Measurements from ENCODE around the gene LRRC53. TPM values are rescaled to one million over a fixed set of nuclear protein-coding genes. Genes with fewer than 3 reads are reported as not detected.

Gene LRRC53
- total RNA-seq, 5 donors from 2014 or later (not counting 1 experiment from before 2014, with no cell fraction given): not detected

DNA sequence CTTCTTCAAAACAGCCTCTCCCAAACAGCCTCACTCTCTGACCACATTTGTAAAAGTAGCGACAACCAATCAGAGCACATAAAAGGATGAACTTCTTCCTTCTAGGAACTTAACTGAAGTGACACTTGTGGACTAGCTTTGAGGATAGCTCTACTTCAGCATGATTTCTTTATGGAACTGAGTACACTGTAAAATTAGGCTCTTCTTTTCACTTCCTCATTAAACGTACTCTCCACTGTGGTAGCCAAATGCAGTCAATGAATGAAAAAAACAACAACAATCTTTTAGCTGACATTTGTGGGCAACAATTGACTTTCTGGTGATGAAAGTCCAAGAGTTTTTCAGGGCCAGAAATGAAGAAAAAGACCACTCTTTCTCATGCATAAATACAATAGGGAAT, 9.6 kb downstream of the LRRC53 start:
- Mint-ChIP-seq H3K4me3 (no peak overlapping the region), H3K27ac (no peak overlapping the region), H3K4me1 (peaks cover 0 to 2% (median 0%) of the 10 kb centered on the region in 3 donors), H3K36me3 (no peaks in the 10 kb centered on the region), H3K27me3 (peaks cover 0 to 4% of the 10 kb centered on the region in 2 donors), H3K9me3 (no peaks in the 10 kb centered on the region)
- Histone ChIP-seq H3K4me3 (ENCODE audit: control insufficient read depth in 1 of 2, extremely low read depth in 1 of 2, low read length in 1 of 2) (no peak overlapping the region), H3K27me3 (replicated peaks in 1 of 2; ENCODE audit: control insufficient read depth in 2 of 2, extremely low read depth in 1 of 2, insufficient read depth in 2 of 2, low read length in 1 of 2) (no peaks in the 10 kb centered on the region), H3K27ac (ENCODE audit: low read length) (no peak overlapping the region), H3K9me3 (no peaks in the 10 kb centered on the region), H3K4me1 (ENCODE audit: control insufficient read depth in 1 of 2, extremely low read depth in 1 of 2, insufficient read depth in 2 of 2, low read length in 2 of 2) (no peaks in the 10 kb centered on the region), H3K36me3 (ENCODE audit: control insufficient read depth in 2 of 2, extremely low read depth in 1 of 2, insufficient read depth in 1 of 2, low read length in 1 of 2) (no peaks in the 10 kb centered on the region)
- no CpG with 5 or more reads among the region's 2 CpGs for WGBS (ENCODE audit: insufficient coverage)
- CTCF ChIA-PET: interaction anchor here in 1 of 2 donors (0.7 to 1.1 kb wide), 2 partner anchors 11 to 14 kb away, joined by 3 read pairs; no protein-coding TSS in a partner anchor
- DNase-seq (no peak), ATAC-seq (replicated peaks in 1 of 4) (no peak)
- POLR2A ChIA-PET: no interaction called here

DNA sequence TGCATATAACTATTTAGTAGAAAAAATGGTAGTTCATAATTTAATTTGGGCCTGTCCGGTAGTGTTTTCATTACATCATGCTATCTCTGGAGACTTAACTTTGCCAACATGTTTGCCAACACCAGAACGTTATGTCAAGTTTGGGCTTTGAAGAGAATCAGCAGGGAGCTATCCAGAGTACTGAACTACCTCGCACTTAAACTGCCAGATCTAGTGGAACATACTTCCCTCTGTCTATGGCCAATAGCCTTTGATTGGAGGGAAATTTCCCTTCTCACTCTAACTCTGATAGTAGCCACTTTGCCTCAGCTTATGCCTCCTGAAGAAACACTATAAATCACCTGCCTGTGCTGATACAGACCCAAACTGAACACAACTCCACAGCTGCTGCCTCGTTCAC, 10.0 kb downstream of the LRRC53 start:
- Mint-ChIP-seq H3K27ac (no peak overlapping the region), H3K9me3 (no peaks in the 10 kb centered on the region), H3K4me1 (peaks cover 0 to 2% (median 0%) of the 10 kb centered on the region in 3 donors), H3K36me3 (no peaks in the 10 kb centered on the region), H3K4me3 (no peak overlapping the region), H3K27me3 (peaks cover 0 to 4% of the 10 kb centered on the region in 2 donors)
- no CpG with 5 or more reads among the region's 4 CpGs for WGBS (ENCODE audit: insufficient coverage)
- ChIA-PET CTCF (no interaction called here), POLR2A (no interaction called here)
- no peak for DNase-seq
- Histone ChIP-seq H3K4me1 (ENCODE audit: control insufficient read depth in 1 of 2, extremely low read depth in 1 of 2, insufficient read depth in 2 of 2, low read length in 2 of 2) (no peaks in the 10 kb centered on the region), H3K9me3 (no peaks in the 10 kb centered on the region), H3K27ac (ENCODE audit: low read length) (no peak overlapping the region), H3K36me3 (ENCODE audit: control insufficient read depth in 2 of 2, extremely low read depth in 1 of 2, insufficient read depth in 1 of 2, low read length in 1 of 2) (no peaks in the 10 kb centered on the region), H3K27me3 (replicated peaks in 1 of 2; ENCODE audit: control insufficient read depth in 2 of 2, extremely low read depth in 1 of 2, insufficient read depth in 2 of 2, low read length in 1 of 2) (no peaks in the 10 kb centered on the region), H3K4me3 (ENCODE audit: control insufficient read depth in 1 of 2, extremely low read depth in 1 of 2, low read length in 1 of 2) (no peak overlapping the region)
- no peak for ATAC-seq (replicated peaks in 1 of 4)

- Histone ChIP-seq H3K36me3 (ENCODE audit: control insufficient read depth in 2 of 2, extremely low read depth in 1 of 2, insufficient read depth in 1 of 2, low read length in 1 of 2) (no peaks in the 10 kb centered on the region), H3K4me3 (ENCODE audit: control insufficient read depth in 1 of 2, extremely low read depth in 1 of 2, low read length in 1 of 2) (no peak overlapping the region), H3K27me3 (replicated peaks in 1 of 2; ENCODE audit: control insufficient read depth in 2 of 2, extremely low read depth in 1 of 2, insufficient read depth in 2 of 2, low read length in 1 of 2) (no peaks in the 10 kb centered on the region), H3K9me3 (no peaks in the 10 kb centered on the region), H3K4me1 (ENCODE audit: control insufficient read depth in 1 of 2, extremely low read depth in 1 of 2, insufficient read depth in 2 of 2, low read length in 2 of 2) (no peaks in the 10 kb centered on the region), H3K27ac (ENCODE audit: low read length) (no peak overlapping the region)
- Mint-ChIP-seq H3K9me3 (no peaks in the 10 kb centered on the region), H3K36me3 (no peaks in the 10 kb centered on the region), H3K4me1 (no peaks in the 10 kb centered on the region), H3K4me3 (no peak overlapping the region), H3K27me3 (peaks cover 0 to 4% of the 10 kb centered on the region in 2 donors), H3K27ac (no peak overlapping the region)
- DNase-seq: no peak
- ATAC-seq (replicated peaks in 1 of 4): no peak
- CTCF ChIA-PET: interaction anchor here in 1 of 2 donors (0.7 kb wide), 1 partner anchor 11 kb away, joined by 3 read pairs; no protein-coding TSS in a partner anchor
- no CpG with 5 or more reads among the region's 3 CpGs for WGBS (ENCODE audit: insufficient coverage)
- POLR2A ChIA-PET: no interaction called here
Observed at GRCh38 chr1:74498901-74499300, 13.5 kb downstream of the LRRC53 start.

DNA sequence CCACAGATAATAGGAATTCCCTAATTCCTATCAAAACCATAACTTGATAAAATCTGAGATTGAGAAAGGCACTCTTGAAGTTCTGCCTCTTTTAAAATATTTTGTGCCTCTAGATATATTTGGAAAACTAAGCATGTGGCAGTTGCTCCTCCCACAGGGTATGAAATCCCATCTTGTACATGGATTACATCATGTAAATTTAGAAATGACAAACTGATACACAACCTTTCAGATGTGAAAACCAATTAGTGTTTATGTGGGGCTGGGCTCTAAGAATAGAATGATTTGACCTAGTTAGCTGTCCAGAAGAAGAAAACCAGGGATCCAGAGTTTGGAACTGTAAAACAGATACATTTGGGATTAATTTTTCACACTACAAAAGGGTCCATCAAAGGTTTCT, 15.7 kb downstream of the LRRC53 start:
- no peaks in the 10 kb centered on the region for H3K9me3 ChIP-seq
- no peak overlapping the region for H3K27ac ChIP-seq (ENCODE audit: low read length)
- no peaks in the 10 kb centered on the region for H3K4me1 Mint-ChIP-seq
- H3K4me3 ChIP-seq (ENCODE audit: control insufficient read depth in 1 of 2, extremely low read depth in 1 of 2, low read length in 1 of 2): no peak overlapping the region
- H3K27ac Mint-ChIP-seq: no peak overlapping the region
- no peaks in the 10 kb centered on the region for H3K27me3 ChIP-seq (replicated peaks in 1 of 2; ENCODE audit: control insufficient read depth in 2 of 2, extremely low read depth in 1 of 2, insufficient read depth in 2 of 2, low read length in 1 of 2)
- no peaks in the 10 kb centered on the region for H3K4me1 ChIP-seq (ENCODE audit: control insufficient read depth in 1 of 2, extremely low read depth in 1 of 2, insufficient read depth in 2 of 2, low read length in 2 of 2)
- H3K27me3 Mint-ChIP-seq: no peaks in the 10 kb centered on the region
- ATAC-seq (replicated peaks in 1 of 4): no peak
- no peaks in the 10 kb centered on the region for H3K36me3 ChIP-seq (ENCODE audit: control insufficient read depth in 2 of 2, extremely low read depth in 1 of 2, insufficient read depth in 1 of 2, low read length in 1 of 2)
- no peaks in the 10 kb centered on the region for H3K9me3 Mint-ChIP-seq
- ChIA-PET POLR2A (no interaction called here), CTCF (no interaction called here)
- H3K4me3 Mint-ChIP-seq: no peak overlapping the region
- H3K36me3 Mint-ChIP-seq: no peaks in the 10 kb centered on the region
- no peak for DNase-seq

GRCh38 chr1:74486036-74486435, 26.4 kb downstream of the LRRC53 start:
- no peaks in the 10 kb centered on the region for H3K27me3 ChIP-seq (replicated peaks in 1 of 2; ENCODE audit: control insufficient read depth in 2 of 2, extremely low read depth in 1 of 2, insufficient read depth in 2 of 2, low read length in 1 of 2)
- Mint-ChIP-seq H3K36me3 (no peaks in the 10 kb centered on the region), H3K4me1 (no peaks in the 10 kb centered on the region), H3K27me3 (peaks cover 0 to 4% of the 10 kb centered on the region in 2 donors), H3K4me3 (no peak overlapping the region), H3K27ac (no peak overlapping the region), H3K9me3 (no peaks in the 10 kb centered on the region)
- H3K36me3 ChIP-seq (ENCODE audit: control insufficient read depth in 2 of 2, extremely low read depth in 1 of 2, insufficient read depth in 1 of 2, low read length in 1 of 2): no peaks in the 10 kb centered on the region
- H3K9me3 ChIP-seq: no peaks in the 10 kb centered on the region
- ChIA-PET CTCF (no interaction called here), POLR2A (interaction anchor here in 1 of 2 donors (0.7 kb wide), 1 partner anchor 567 kb away, joined by 3 read pairs; no protein-coding TSS in a partner anchor)
- WGBS (ENCODE audit: insufficient coverage): no CpG with 5 or more reads among the region's 1 CpG
- H3K4me1 ChIP-seq (ENCODE audit: control insufficient read depth in 1 of 2, extremely low read depth in 1 of 2, insufficient read depth in 2 of 2, low read length in 2 of 2): no peaks in the 10 kb centered on the region
- DNase-seq (no peak), ATAC-seq (replicated peaks in 1 of 4) (no peak)
- H3K4me3 ChIP-seq (ENCODE audit: control insufficient read depth in 1 of 2, extremely low read depth in 1 of 2, low read length in 1 of 2): no peak overlapping the region
- H3K27ac ChIP-seq (ENCODE audit: low read length): no peak overlapping the region

GRCh38 chr1:74485622-74486021, 26.8 kb downstream of the LRRC53 start:
- POLR2A ChIA-PET: no interaction called here
- H3K4me3 Mint-ChIP-seq: no peak overlapping the region

DNA sequence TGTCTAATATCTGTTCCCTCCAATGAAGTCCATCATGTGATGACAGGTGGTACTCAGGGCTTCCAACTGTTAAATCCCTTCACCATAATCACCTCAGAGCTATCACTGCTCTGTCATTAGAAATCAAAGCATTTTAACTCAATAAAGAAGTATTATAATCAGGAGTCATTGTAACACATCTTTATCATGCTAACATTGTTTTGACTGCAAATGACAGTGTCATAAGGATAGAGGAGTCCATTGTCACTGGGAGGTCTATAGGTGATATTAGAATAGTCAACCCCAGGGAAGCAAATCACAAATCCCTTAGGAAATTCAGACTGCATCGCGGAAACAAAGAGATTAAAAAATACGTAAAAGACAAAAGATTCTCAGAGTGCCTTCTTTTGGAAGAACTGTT, 30.8 kb downstream of the LRRC53 start:
- Histone ChIP-seq H3K27me3 (replicated peaks in 1 of 2; ENCODE audit: control insufficient read depth in 2 of 2, extremely low read depth in 1 of 2, insufficient read depth in 2 of 2, low read length in 1 of 2) (no peaks in the 10 kb centered on the region), H3K4me3 (ENCODE audit: control insufficient read depth in 1 of 2, extremely low read depth in 1 of 2, low read length in 1 of 2) (no peak overlapping the region), H3K4me1 (ENCODE audit: control insufficient read depth in 1 of 2, extremely low read depth in 1 of 2, insufficient read depth in 2 of 2, low read length in 2 of 2) (no peaks in the 10 kb centered on the region), H3K36me3 (ENCODE audit: control insufficient read depth in 2 of 2, extremely low read depth in 1 of 2, insufficient read depth in 1 of 2, low read length in 1 of 2) (no peaks in the 10 kb centered on the region), H3K27ac (ENCODE audit: low read length) (no peak overlapping the region), H3K9me3 (no peaks in the 10 kb centered on the region)
- ATAC-seq (replicated peaks in 1 of 4) (no peak), DNase-seq (no peak)
- no CpG with 5 or more reads among the region's 3 CpGs for WGBS (ENCODE audit: insufficient coverage)
- Mint-ChIP-seq H3K27me3 (peaks cover 3 to 4% of the 10 kb centered on the region in 2 donors), H3K9me3 (no peaks in the 10 kb centered on the region), H3K36me3 (no peaks in the 10 kb centered on the region), H3K4me1 (no peaks in the 10 kb centered on the region), H3K4me3 (no peak overlapping the region), H3K27ac (no peak overlapping the region)
- POLR2A ChIA-PET: no interaction called here
- CTCF ChIA-PET: no interaction called here

More at GRCh38 chr1:74485622-74486021, 26.8 kb downstream of the LRRC53 start:
- Histone ChIP-seq H3K36me3 (ENCODE audit: control insufficient read depth in 2 of 2, extremely low read depth in 1 of 2, insufficient read depth in 1 of 2, low read length in 1 of 2) (no peaks in the 10 kb centered on the region), H3K27me3 (replicated peaks in 1 of 2; ENCODE audit: control insufficient read depth in 2 of 2, extremely low read depth in 1 of 2, insufficient read depth in 2 of 2, low read length in 1 of 2) (no peaks in the 10 kb centered on the region), H3K9me3 (no peaks in the 10 kb centered on the region), H3K27ac (ENCODE audit: low read length) (no peak overlapping the region), H3K4me3 (ENCODE audit: control insufficient read depth in 1 of 2, extremely low read depth in 1 of 2, low read length in 1 of 2) (no peak overlapping the region), H3K4me1 (ENCODE audit: control insufficient read depth in 1 of 2, extremely low read depth in 1 of 2, insufficient read depth in 2 of 2, low read length in 2 of 2) (no peaks in the 10 kb centered on the region)
- Mint-ChIP-seq H3K4me1 (no peaks in the 10 kb centered on the region), H3K27me3 (peaks cover under 1 to 4% of the 10 kb centered on the region in 2 donors), H3K9me3 (no peaks in the 10 kb centered on the region), H3K27ac (no peak overlapping the region), H3K36me3 (no peaks in the 10 kb centered on the region)
- 100% methylated on average over 2 of the region's 3 CpGs for WGBS (ENCODE audit: insufficient coverage)
- DNase-seq: no peak
- ATAC-seq (replicated peaks in 1 of 4): no peak
- CTCF ChIA-PET: no interaction called here

Data from T-cell (primary cell).